ENCODE data around the gene TMEM167B.

DNA sequence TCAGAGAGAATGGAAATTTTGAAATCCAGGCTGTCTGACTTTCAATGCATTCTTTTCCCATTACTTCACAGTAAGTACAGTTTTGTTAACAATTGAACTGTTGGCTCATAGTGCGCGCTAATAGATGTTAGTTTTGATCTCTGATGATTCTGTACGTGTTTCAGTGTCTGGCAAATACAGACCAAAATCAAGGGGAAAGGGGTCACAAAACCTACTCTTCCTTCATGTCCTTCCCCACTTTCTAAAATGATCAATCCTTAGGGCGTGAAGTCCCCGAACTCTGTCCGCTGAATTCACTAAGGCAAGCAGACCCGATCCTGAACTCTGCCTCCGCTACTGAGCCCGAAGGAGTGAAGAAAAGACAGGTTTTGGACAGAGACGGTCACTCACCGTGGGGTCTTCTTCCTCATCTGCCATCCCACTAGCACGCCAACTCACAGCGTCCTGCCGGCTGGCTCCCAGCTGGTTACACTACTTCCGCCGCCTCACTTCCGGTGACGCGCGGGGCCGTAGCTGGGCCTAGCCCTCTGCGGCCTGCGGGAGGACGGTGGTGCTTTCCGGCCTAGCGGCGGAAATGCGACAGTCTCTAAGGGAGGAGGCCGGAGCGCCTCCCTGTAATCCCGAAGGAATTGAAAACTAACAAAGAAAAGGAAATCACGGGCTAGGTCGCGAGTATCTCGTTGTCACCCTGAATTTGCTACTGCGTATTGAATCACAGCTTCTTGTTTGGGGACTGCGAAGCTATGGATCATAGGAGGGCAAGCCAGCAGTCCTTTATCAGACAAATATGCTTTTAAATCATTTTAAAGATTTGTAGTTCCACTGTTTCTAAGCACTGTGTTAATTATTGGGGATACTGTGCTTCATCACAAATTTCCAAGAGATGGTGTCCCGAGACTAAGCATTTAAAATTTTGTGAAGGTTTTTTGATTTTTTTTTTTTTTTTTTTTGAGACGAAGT is 14.8 kb upstream of the TMEM167B start, which contains the start of gene TAF13:
- TF ChIP-seq, protein P1, sequence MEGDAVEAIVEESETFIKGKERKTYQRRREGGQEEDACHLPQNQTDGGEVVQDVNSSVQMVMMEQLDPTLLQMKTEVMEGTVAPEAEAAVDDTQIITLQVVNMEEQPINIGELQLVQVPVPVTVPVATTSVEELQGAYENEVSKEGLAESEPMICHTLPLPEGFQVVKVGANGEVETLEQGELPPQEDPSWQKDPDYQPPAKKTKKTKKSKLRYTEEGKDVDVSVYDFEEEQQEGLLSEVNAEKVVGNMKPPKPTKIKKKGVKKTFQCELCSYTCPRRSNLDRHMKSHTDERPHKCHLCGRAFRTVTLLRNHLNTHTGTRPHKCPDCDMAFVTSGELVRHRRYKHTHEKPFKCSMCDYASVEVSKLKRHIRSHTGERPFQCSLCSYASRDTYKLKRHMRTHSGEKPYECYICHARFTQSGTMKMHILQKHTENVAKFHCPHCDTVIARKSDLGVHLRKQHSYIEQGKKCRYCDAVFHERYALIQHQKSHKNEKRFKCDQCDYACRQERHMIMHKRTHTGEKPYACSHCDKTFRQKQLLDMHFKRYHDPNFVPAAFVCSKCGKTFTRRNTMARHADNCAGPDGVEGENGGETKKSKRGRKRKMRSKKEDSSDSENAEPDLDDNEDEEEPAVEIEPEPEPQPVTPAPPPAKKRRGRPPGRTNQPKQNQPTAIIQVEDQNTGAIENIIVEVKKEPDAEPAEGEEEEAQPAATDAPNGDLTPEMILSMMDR (IDR thresholded peaks at IDR 0.05): peak; percentile 22
- TF ChIP-seq USF1 (IDR thresholded peaks at IDR 0.05; ENCODE audit: borderline replicate concordance, low read depth): no peak
- TF ChIP-seq ELF1 (IDR thresholded peaks at IDR 0.05): peak; percentile 68
- no peak for TF ChIP-seq RXRA (IDR thresholded peaks at IDR 0.05; ENCODE audit: borderline replicate concordance, low read depth)

Measured in SK-N-SH (cell line).